ENCODE results near the gene PRDM8.
A peak's percentile ranks its signal among the peaks of the same experiment; 100 is the strongest.
"Not testable (repeated sequence)": the region's sequence is repeated elsewhere in the genome, so short reads cannot be mapped to it uniquely, and the experiment has no call there.

The PRDM8 gene

GRCh38 chr4:80231180-80231579 is 33.9 kb downstream of the PRDM8 start:
- DNase-seq, result peak; percentile 40

- no peak for DNase-seq
Observed at GRCh38 chr4:80232707-80233370, 35.5 kb downstream of the PRDM8 start.

- no peak for DNase-seq
Observed at GRCh38 chr4:80233390-80233789, 36.1 kb downstream of the PRDM8 start.

- DNase-seq, result peak; percentile 76
Observed at GRCh38 chr4:80235451-80235850, 38.1 kb downstream of the PRDM8 start.

- peak; percentile 94 for DNase-seq
Observed at GRCh38 chr4:80237992-80238391, 40.7 kb downstream of the PRDM8 start.

GRCh38 chr4:80239480-80240150 is 42.3 kb downstream of the PRDM8 start:
- peak; percentile 75 for DNase-seq

- DNase-seq, result peak; percentile 58
Observed at GRCh38 chr4:80240976-80241375, 43.7 kb downstream of the PRDM8 start.

GRCh38 chr4:80243274-80244018 is 46.1 kb downstream of the PRDM8 start:
- no peak for DNase-seq

- DNase-seq, result not testable (repeated sequence)
Observed at GRCh38 chr4:80247484-80247883, 50.2 kb downstream of the PRDM8 start.

GRCh38 chr4:80249144-80249543 is 51.8 kb downstream of the PRDM8 start:
- no peak for DNase-seq

- no peak for DNase-seq
Observed at GRCh38 chr4:80252427-80252826, 55.1 kb downstream of the PRDM8 start.

- no peak for DNase-seq
Observed at GRCh38 chr4:80252953-80253352, 55.6 kb downstream of the PRDM8 start.

- DNase-seq, result no peak
Observed at GRCh38 chr4:80253510-80253909, 56.2 kb downstream of the PRDM8 start.

Measured in EL (cell line).